GM12878 (cell line): ENCODE results near the gene TUBGCP3.
"Not testable (repeated sequence)": the region's sequence is repeated elsewhere in the genome, so short reads cannot be mapped to it uniquely, and the experiment has no call there.

Source experiments
- CBX5 ChIP-seq: sonication (generic); IDR thresholded peaks from 2 replicates; pipeline ENCODE4 v1.6.1; 2016; ENCODE audit warnings: low read depth, moderate library complexity, mild to moderate bottlenecking, inconsistent platforms
- EZH2 ChIP-seq: IDR thresholded peaks from 2 replicates; pipeline ENCODE4 v1.6.1; 2012; ENCODE audit warnings: low read depth, mild to moderate bottlenecking, control low read depth, inconsistent platforms, low read length, borderline replicate concordance; ENCODE audit not compliant: control insufficient read depth
- FOXM1 ChIP-seq: IDR thresholded peaks from 2 replicates; pipeline ENCODE4 v1.6.1; 2012; ENCODE audit warnings: low read depth, mild to moderate bottlenecking, inconsistent platforms, low read length, moderate library complexity
- GABPA ChIP-seq: IDR thresholded peaks from 2 replicates; pipeline ENCODE4 v1.6.1; 2014; ENCODE audit warnings: antibody characterized with exemption, low read depth, mild to moderate bottlenecking, inconsistent platforms
- KDM1A ChIP-seq: fragments of 200-600 bp; sonication (generic); IDR thresholded peaks from 2 replicates; pipeline ENCODE4 v1.6.1; 2016; ENCODE audit warnings: borderline replicate concordance
- NFYB ChIP-seq: IDR thresholded peaks from 2 replicates; pipeline ENCODE4 v1.6.1; 2011; ENCODE audit warnings: low read depth, mild to moderate bottlenecking, low read length, improper control_type of control experiment, moderate library complexity; ENCODE audit not compliant: insufficient read depth
- POLR2A ChIP-seq: IDR thresholded peaks from 2 replicates; pipeline ENCODE4 v1.6.1; 2011; ENCODE audit warnings: low read depth, mild to moderate bottlenecking, low read length
- RAD21 ChIP-seq: IDR thresholded peaks from 2 replicates; pipeline ENCODE4 v1.6.1; 2011; ENCODE audit warnings: mild to moderate bottlenecking, low read depth, low read length, moderate library complexity; ENCODE audit not compliant: insufficient read depth
- TBL1XR1 ChIP-seq: IDR thresholded peaks from 2 replicates; pipeline ENCODE4 v1.6.1; 2012; ENCODE audit warnings: low read depth, low read length, improper control_type of control experiment
- TCF12 ChIP-seq: IDR thresholded peaks from 2 replicates; pipeline ENCODE4 v1.6.1; 2011; ENCODE audit warnings: low read depth, mild to moderate bottlenecking, low read length
- TF ChIP-seq, protein P1 (sequence below), 3 experiments: IDR thresholded peaks in 2 of 3; conservative IDR thresholded peaks in 1 of 3; 2 replicates each; pipeline ENCODE4 v1.5.1; 2011; ENCODE audit warnings: low read depth in 3 of 3, low read length in 3 of 3, mild to moderate bottlenecking in 3 of 3, control low read depth in 2 of 3, moderate library complexity in 2 of 3, inconsistent platforms in 1 of 3, mixed read lengths in 1 of 3; ENCODE audit not compliant: control insufficient read depth in 2 of 3, insufficient read depth in 1 of 3; ENCODE audit errors: extremely low read depth in 1 of 3

GRCh38 chr13:112488343-112489050 lies 99.5 kb downstream of the TUBGCP3 start:
- TF ChIP-seq CBX5, POLR2A, TBL1XR1, EZH2, FOXM1, NFYB, GABPA, TCF12, KDM1A, RAD21: not testable (repeated sequence)
- TF ChIP-seq, protein P1, sequence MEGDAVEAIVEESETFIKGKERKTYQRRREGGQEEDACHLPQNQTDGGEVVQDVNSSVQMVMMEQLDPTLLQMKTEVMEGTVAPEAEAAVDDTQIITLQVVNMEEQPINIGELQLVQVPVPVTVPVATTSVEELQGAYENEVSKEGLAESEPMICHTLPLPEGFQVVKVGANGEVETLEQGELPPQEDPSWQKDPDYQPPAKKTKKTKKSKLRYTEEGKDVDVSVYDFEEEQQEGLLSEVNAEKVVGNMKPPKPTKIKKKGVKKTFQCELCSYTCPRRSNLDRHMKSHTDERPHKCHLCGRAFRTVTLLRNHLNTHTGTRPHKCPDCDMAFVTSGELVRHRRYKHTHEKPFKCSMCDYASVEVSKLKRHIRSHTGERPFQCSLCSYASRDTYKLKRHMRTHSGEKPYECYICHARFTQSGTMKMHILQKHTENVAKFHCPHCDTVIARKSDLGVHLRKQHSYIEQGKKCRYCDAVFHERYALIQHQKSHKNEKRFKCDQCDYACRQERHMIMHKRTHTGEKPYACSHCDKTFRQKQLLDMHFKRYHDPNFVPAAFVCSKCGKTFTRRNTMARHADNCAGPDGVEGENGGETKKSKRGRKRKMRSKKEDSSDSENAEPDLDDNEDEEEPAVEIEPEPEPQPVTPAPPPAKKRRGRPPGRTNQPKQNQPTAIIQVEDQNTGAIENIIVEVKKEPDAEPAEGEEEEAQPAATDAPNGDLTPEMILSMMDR (IDR thresholded peaks at IDR 0.05 in 2 of 3, conservative IDR thresholded peaks at IDR 0.05 in 1 of 3; ENCODE audit: control insufficient read depth in 2 of 3, extremely low read depth in 1 of 3, insufficient read depth in 1 of 3, low read depth in 3 of 3, low read length in 3 of 3) = not testable (repeated sequence)
